ENCODE results near the gene ABHD3.

- TF ChIP-seq CTCF (IDR thresholded peaks at IDR 0.05) (no peak), POLR2A (IDR thresholded peaks at IDR 0.05) (no peak), EP300 (IDR thresholded peaks at IDR 0.05) (no peak), POLR2AphosphoS5 (IDR thresholded peaks at IDR 0.05) (no peak)
These were observed 31.9 kb downstream of the ABHD3 start for GRCh38 chr18:21672521-21673267.
